Neural cell (in vitro differentiated cells): ENCODE measurements around the gene DNMT3A. TPM values are rescaled to one million over a fixed set of nuclear protein-coding genes. Genes with fewer than 3 reads are reported as not detected.

Experiments
- H2AFZ ChIP-seq: fragments of 200-600, 300-800 bp; sonication (generic), shearing (Covaris generic); 2 replicates; pipeline ENCODE4 v1.6.0; 2014; ENCODE audit warnings: low read depth, mild to moderate bottlenecking, antibody characterized with exemption, low read length, moderate library complexity
- H3F3A ChIP-seq: fragments of 200-600 bp; shearing (Covaris generic); 2 replicates; pipeline ENCODE4 v1.6.1; 2016; ENCODE audit warnings: mild to moderate bottlenecking, moderate library complexity, mixed read lengths, antibody characterized with exemption, low read length; ENCODE audit not compliant: insufficient read depth, poor library complexity, severe bottlenecking
- H3K27ac ChIP-seq: fragments of 200-600, 300-800 bp; sonication (generic), shearing (Covaris generic); 2 replicates; pipeline ENCODE4 v1.5.1; 2014; ENCODE audit warnings: mild to moderate bottlenecking, low read length, moderate library complexity
- H3K27me3 ChIP-seq: fragments of 300-800, 200-600 bp; sonication (generic), shearing (Covaris generic); 2 replicates; pipeline ENCODE4 v1.6.0; 2014; ENCODE audit warnings: mild to moderate bottlenecking, low read depth, low read length, moderate library complexity; ENCODE audit not compliant: insufficient read depth
- H3K36me3 ChIP-seq: fragments of 300-800, 200-600 bp; sonication (generic), shearing (Covaris generic); 2 replicates; pipeline ENCODE4 v1.5.1; 2014; ENCODE audit warnings: mild to moderate bottlenecking, antibody characterized with exemption, low read length, moderate library complexity; ENCODE audit not compliant: insufficient read depth
- H3K4me2 ChIP-seq: fragments of 300-800, 200-600 bp; sonication (generic), shearing (Covaris generic); 2 replicates; pipeline ENCODE4 v1.6.0; 2014; ENCODE audit warnings: mild to moderate bottlenecking, low read length
- H3K4me3 ChIP-seq: fragments of 300-800, 200-600 bp; sonication (generic), shearing (Covaris generic); 2 replicates; pipeline ENCODE4 v1.5.1; 2014; ENCODE audit warnings: mild to moderate bottlenecking, low read length, moderate library complexity
- H3K79me2 ChIP-seq: fragments of 200-600 bp; shearing (Covaris generic); replicated peaks from 2 replicates; pipeline ENCODE4 v1.6.0; 2014; ENCODE audit warnings: mild to moderate bottlenecking, low read length, moderate library complexity; ENCODE audit not compliant: insufficient read depth
- H3K9ac ChIP-seq: fragments of 300-800, 200-600 bp; sonication (generic), shearing (Covaris generic); 2 replicates; pipeline ENCODE4 v1.6.1; 2016; ENCODE audit warnings: mild to moderate bottlenecking, low read length, mixed read lengths
- H3K9me2 ChIP-seq: fragments of 200-600 bp; shearing (Covaris generic); 2 replicates; pipeline ENCODE4 v1.6.1; 2016; ENCODE audit warnings: mild to moderate bottlenecking, low read length, mixed read lengths; ENCODE audit not compliant: insufficient read depth
- H3K9me3 ChIP-seq: fragments of 200-600, 300-800 bp; sonication (generic), shearing (Covaris generic); 2 replicates; pipeline ENCODE4 v1.6.1; 2016; ENCODE audit warnings: mild to moderate bottlenecking, mixed run types, low read length, moderate library complexity, mixed read lengths
- H4K20me1 ChIP-seq: fragments of 200-600 bp; shearing (Covaris generic); 2 replicates; pipeline ENCODE4 v1.6.1; 2016; ENCODE audit warnings: mild to moderate bottlenecking, mixed run types; ENCODE audit not compliant: insufficient read depth
- POLR2AphosphoS5 ChIP-seq: IDR thresholded peaks from 2 replicates; pipeline ENCODE4 v1.6.1; 2012
- TAF1 ChIP-seq: IDR thresholded peaks from 2 replicates; pipeline ENCODE4 v1.6.1; 2012; ENCODE audit warnings: low read depth
- polyA plus RNA-seq: library from polyadenylated mRNA; depleted of rRNA; stranded (reverse); fragments of >200 nt; gene quantifications from 2 replicates; pipeline ENCODE4 v1.2.3, GENCODE V29; 2014
- small RNA-seq, 3 experiments: library from RNA; depleted of rRNA; stranded (forward); fragments of <200 nt; gene quantifications; one replicate each; pipeline ENCODE3, GENCODE V24; 2012
- TF ChIP-seq, protein P1 (sequence below): fragments of 450-650 bp; IDR thresholded peaks from 2 replicates; pipeline ENCODE4 v1.5.1; 2014; ENCODE audit warnings: antibody characterized with exemption, mild to moderate bottlenecking, moderate library complexity; ENCODE audit not compliant: poor library complexity, severe bottlenecking

The DNMT3A gene
- polyA plus RNA-seq, 1 donor from 2014 or later: 33.0 TPM

DNA sequence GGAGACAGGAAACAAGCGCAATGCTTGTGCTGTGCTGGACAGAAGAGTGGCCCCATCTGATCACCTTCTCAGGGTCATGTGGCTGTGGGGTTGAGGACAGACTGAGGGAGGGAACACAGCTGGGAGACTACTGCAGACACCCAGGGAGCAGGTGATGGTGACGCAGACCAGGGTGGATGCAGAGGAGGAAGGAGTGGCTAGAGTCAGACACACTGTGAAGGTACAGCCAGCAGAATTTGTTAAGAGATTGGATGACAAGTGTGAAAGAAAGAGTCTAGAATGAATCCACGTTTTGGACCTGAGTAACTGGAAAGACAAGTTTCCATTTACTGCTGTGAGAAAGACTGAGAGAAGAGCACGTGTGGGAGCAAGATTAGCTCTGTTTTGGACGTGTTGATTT, 157.5 kb downstream of the DNMT3A start:
- H3K27ac ChIP-seq: no peak overlapping the region
- TF ChIP-seq, protein P1, sequence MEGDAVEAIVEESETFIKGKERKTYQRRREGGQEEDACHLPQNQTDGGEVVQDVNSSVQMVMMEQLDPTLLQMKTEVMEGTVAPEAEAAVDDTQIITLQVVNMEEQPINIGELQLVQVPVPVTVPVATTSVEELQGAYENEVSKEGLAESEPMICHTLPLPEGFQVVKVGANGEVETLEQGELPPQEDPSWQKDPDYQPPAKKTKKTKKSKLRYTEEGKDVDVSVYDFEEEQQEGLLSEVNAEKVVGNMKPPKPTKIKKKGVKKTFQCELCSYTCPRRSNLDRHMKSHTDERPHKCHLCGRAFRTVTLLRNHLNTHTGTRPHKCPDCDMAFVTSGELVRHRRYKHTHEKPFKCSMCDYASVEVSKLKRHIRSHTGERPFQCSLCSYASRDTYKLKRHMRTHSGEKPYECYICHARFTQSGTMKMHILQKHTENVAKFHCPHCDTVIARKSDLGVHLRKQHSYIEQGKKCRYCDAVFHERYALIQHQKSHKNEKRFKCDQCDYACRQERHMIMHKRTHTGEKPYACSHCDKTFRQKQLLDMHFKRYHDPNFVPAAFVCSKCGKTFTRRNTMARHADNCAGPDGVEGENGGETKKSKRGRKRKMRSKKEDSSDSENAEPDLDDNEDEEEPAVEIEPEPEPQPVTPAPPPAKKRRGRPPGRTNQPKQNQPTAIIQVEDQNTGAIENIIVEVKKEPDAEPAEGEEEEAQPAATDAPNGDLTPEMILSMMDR: no peak
- TF ChIP-seq POLR2AphosphoS5: no peak
- no peak for TF ChIP-seq TAF1
- H3K79me2 ChIP-seq: no peaks in the 10 kb centered on the region
- no peaks in the 10 kb centered on the region for H3F3A ChIP-seq
- H2AFZ ChIP-seq: no peak overlapping the region
- H3K9ac ChIP-seq: no peak overlapping the region
- no peaks in the 10 kb centered on the region for H3K9me2 ChIP-seq
- no peaks in the 10 kb centered on the region for H3K27me3 ChIP-seq
- H3K4me3 ChIP-seq: no peak overlapping the region
- H3K36me3 ChIP-seq: no peaks in the 10 kb centered on the region
- no peaks in the 10 kb centered on the region for H4K20me1 ChIP-seq
- H3K4me2 ChIP-seq: no peak overlapping the region
- no peaks in the 10 kb centered on the region for H3K9me3 ChIP-seq

DNA sequence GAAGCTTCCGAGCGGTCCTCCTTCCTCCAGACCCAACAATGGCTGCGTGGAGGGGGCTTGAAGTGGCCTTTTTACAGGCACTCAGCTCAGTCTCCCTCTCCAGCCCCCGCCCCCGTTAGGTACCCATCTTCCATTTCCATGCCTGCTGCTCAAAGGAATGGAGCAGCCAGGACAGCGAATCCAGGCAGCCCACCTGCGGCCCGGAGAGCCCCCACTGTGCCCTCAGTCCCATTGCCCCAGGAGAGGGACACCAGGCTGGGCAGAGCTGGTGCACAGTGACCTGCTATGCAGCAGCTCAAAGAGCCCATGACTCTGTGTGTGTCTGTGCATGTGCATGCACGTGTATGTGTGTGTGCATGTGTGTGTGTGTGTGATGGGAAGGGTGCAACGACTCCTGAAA, 162.7 kb downstream of the DNMT3A start:
- H3K36me3 ChIP-seq: no peaks in the 10 kb centered on the region
- no peak overlapping the region for H3K4me3 ChIP-seq
- no peak for TF ChIP-seq TAF1
- no peak overlapping the region for H3K4me2 ChIP-seq
- no peaks in the 10 kb centered on the region for H3K79me2 ChIP-seq
- H3F3A ChIP-seq: no peaks in the 10 kb centered on the region
- H3K9ac ChIP-seq: no peak overlapping the region
- H4K20me1 ChIP-seq: no peaks in the 10 kb centered on the region
- no peak overlapping the region for H3K27ac ChIP-seq
- H3K9me3 ChIP-seq: no peaks in the 10 kb centered on the region
- no peak overlapping the region for H2AFZ ChIP-seq
- H3K27me3 ChIP-seq: no peaks in the 10 kb centered on the region
- no peaks in the 10 kb centered on the region for H3K9me2 ChIP-seq

Small RNA genes lying within 50 kb of the gene (small RNA-seq; reads per million reads assigned to genes)
- 13.3 to 32.2 (median 16.5) reads per million in 3 experiments for gene MIR1301

Other genes starting within 250 kb of the DNMT3A start
- gene POMC, start 173.3 kb downstream of the DNMT3A start, polyA plus RNA-seq: not detected in 2 replicates